Measurements from ENCODE around the gene ENOSF1. TPM values are rescaled to one million over a fixed set of nuclear protein-coding genes. Genes with fewer than 3 reads are reported as not detected.

The ENOSF1 gene
- total RNA-seq, 1 experiment from 2014 or later: 88.5 TPM

- Mint-ChIP-seq H3K27me3 (ENCODE audit: unreplicated experiment) (no peaks in the 10 kb centered on the region), H3K27ac (ENCODE audit: unreplicated experiment) (peak overlapping the region; percentile 89), H3K4me1 (ENCODE audit: low read depth, unreplicated experiment) (peaks cover 16% of the 10 kb centered on the region), H3K4me3 (ENCODE audit: low read depth, unreplicated experiment) (no peak overlapping the region), H3K9me3 (ENCODE audit: low read depth, unreplicated experiment) (peaks cover 7% of the 10 kb centered on the region), H3K36me3 (ENCODE audit: insufficient read depth, unreplicated experiment) (peaks cover 57% of the 10 kb centered on the region)
- CTCF ChIA-PET: no interaction called here
- intact Hi-C loops (cut with micrococcal nuclease; ENCODE audit: unreplicated experiment): no loop called here
- DNase-seq: no peak
- BruUV-seq (replicated peaks): no TSS peak
- no peak for TF ChIP-seq CTCF (IDR thresholded peaks at IDR 0.05; ENCODE audit: unreplicated experiment)
These were observed 46.3 kb downstream of the ENOSF1 start for GRCh38 chr18:666177-666576.

GRCh38 chr18:662197-662596, 50.2 kb downstream of the ENOSF1 start:
- intact Hi-C loops (cut with micrococcal nuclease; ENCODE audit: unreplicated experiment): no loop called here
- Mint-ChIP-seq H3K36me3 (ENCODE audit: insufficient read depth, unreplicated experiment) (peaks cover 50% of the 10 kb centered on the region), H3K27me3 (ENCODE audit: unreplicated experiment) (no peaks in the 10 kb centered on the region), H3K4me1 (ENCODE audit: low read depth, unreplicated experiment) (peaks cover 8% of the 10 kb centered on the region), H3K4me3 (ENCODE audit: low read depth, unreplicated experiment) (no peak overlapping the region), H3K27ac (ENCODE audit: unreplicated experiment) (no peak overlapping the region), H3K9me3 (ENCODE audit: low read depth, unreplicated experiment) (peaks cover 7% of the 10 kb centered on the region)
- BruUV-seq (replicated peaks): no TSS peak
- no peak for TF ChIP-seq CTCF (IDR thresholded peaks at IDR 0.05; ENCODE audit: unreplicated experiment)
- no peak for DNase-seq
- CTCF ChIA-PET: no interaction called here

- H3K36me3 Mint-ChIP-seq (ENCODE audit: insufficient read depth, unreplicated experiment): peaks cover 42% of the 10 kb centered on the region
- peaks cover 9% of the 10 kb centered on the region for H3K4me1 Mint-ChIP-seq (ENCODE audit: low read depth, unreplicated experiment)
- no TSS peak for BruUV-seq (replicated peaks)
- peak overlapping the region; percentile 52 for H3K27ac Mint-ChIP-seq (ENCODE audit: unreplicated experiment)
- CTCF ChIA-PET: interaction anchor here (1.6 kb wide), 1 partner anchor 12 kb away, joined by 3 read pairs; no protein-coding TSS in a partner anchor
- intact Hi-C loops (cut with micrococcal nuclease; ENCODE audit: unreplicated experiment): no loop called here
- DNase-seq: no peak
- no peak for TF ChIP-seq CTCF (IDR thresholded peaks at IDR 0.05; ENCODE audit: unreplicated experiment)
- H3K9me3 Mint-ChIP-seq (ENCODE audit: low read depth, unreplicated experiment): peaks cover 3% of the 10 kb centered on the region
- H3K27me3 Mint-ChIP-seq (ENCODE audit: unreplicated experiment): no peaks in the 10 kb centered on the region
- peak overlapping the region; percentile 78 for H3K4me3 Mint-ChIP-seq (ENCODE audit: low read depth, unreplicated experiment)
These were observed 52.8 kb downstream of the ENOSF1 start for GRCh38 chr18:659597-659996.

GRCh38 chr18:658947-659533, 53.4 kb downstream of the ENOSF1 start:
- Mint-ChIP-seq H3K27ac (ENCODE audit: unreplicated experiment) (peak overlapping the region; percentile 52), H3K4me3 (ENCODE audit: low read depth, unreplicated experiment) (peak overlapping the region; percentile 78)

More at GRCh38 chr18:658947-659533, 53.4 kb downstream of the ENOSF1 start:
- no peak for TF ChIP-seq CTCF (IDR thresholded peaks at IDR 0.05; ENCODE audit: unreplicated experiment)
- CTCF ChIA-PET: interaction anchor here (0.6 to 1.6 kb wide), 4 partner anchors 12 to 171 kb away, joined by 3 to 4 read pairs (median 4); partner anchors contain the start of gene ENOSF1
- peaks cover 3% of the 10 kb centered on the region for H3K9me3 Mint-ChIP-seq (ENCODE audit: low read depth, unreplicated experiment)
- H3K27me3 Mint-ChIP-seq (ENCODE audit: unreplicated experiment): no peaks in the 10 kb centered on the region
- H3K36me3 Mint-ChIP-seq (ENCODE audit: insufficient read depth, unreplicated experiment): peaks cover 42% of the 10 kb centered on the region
- intact Hi-C loops (cut with micrococcal nuclease; ENCODE audit: unreplicated experiment): no loop called here
- H3K4me1 Mint-ChIP-seq (ENCODE audit: low read depth, unreplicated experiment): peaks cover 9% of the 10 kb centered on the region
- BruUV-seq (replicated peaks): TSS peak; percentile 34
- no peak for DNase-seq
